HEK293 (cell line): ENCODE data around the gene SLC16A6.

Experiments used
- CTCF ChIA-PET: fragments of 350-600 bp; formaldehyde crosslinking; extraction: SDS; loops from one replicate; lab custom pipeline; 2021; ENCODE audit warnings: antibody characterized with exemption; lab: Yijun Ruan, JAX
- POLR2A ChIA-PET: fragments of 300-600 bp; formaldehyde crosslinking; extraction: SDS; loops from one replicate; lab custom pipeline; 2020; ENCODE audit warnings: antibody characterized with exemption, inconsistent platforms; lab: Yijun Ruan, JAX
- H3K27ac ChIP-seq: fragments of 200-500 bp; sonication (Bioruptor generic); 2 replicates; pipeline ENCODE4 v1.5.1; 2014; ENCODE audit warnings: low read depth, low read length, control low read depth, inconsistent platforms; ENCODE audit errors: extremely low read depth
- H3K36me3 ChIP-seq, 2 experiments: fragments of 200-500 bp in 1 of 2; sonication (Bioruptor generic) in 1 of 2; 1 replicate in 1 of 2; 2 replicates in 1 of 2; pipeline ENCODE4 v1.5.1; 2014 to 2017; ENCODE audit warnings: inconsistent platforms in 2 of 2, low read length in 2 of 2; ENCODE audit not compliant: control insufficient read depth in 2 of 2, insufficient read depth in 1 of 2
- H3K4me1 ChIP-seq: fragments of 200-500 bp; sonication (Bioruptor generic); 2 replicates; pipeline ENCODE4 v1.5.1; 2014; ENCODE audit warnings: mild to moderate bottlenecking, low read length, inconsistent platforms; ENCODE audit not compliant: control insufficient read depth, insufficient read depth
- H3K4me3 ChIP-seq: 2 replicates; pipeline ENCODE4 v1.5.1; 2011; ENCODE audit warnings: low read depth, mild to moderate bottlenecking, control low read depth, low read length, moderate library complexity
- H3K9me3 ChIP-seq: fragments of 200-500 bp; sonication (Bioruptor generic); 2 replicates; pipeline ENCODE4 v1.5.1; 2014; ENCODE audit warnings: low read depth, low read length, inconsistent platforms; ENCODE audit not compliant: control insufficient read depth, insufficient read depth
- IKZF3 ChIP-seq: fragments of 450-650 bp; IDR thresholded peaks from 2 replicates; pipeline ENCODE4 v1.5.0; 2018; ENCODE audit warnings: missing biosample characterization, mild to moderate bottlenecking, missing genetic modification characterization, moderate library complexity
- SP7 ChIP-seq: fragments of 450-650 bp; formaldehyde crosslinking; IDR thresholded peaks from 2 replicates; pipeline ENCODE4 v1.5.1; 2016; ENCODE audit warnings: missing biosample characterization, missing genetic modification characterization
- ZBTB20 ChIP-seq: fragments of 450-650 bp; formaldehyde crosslinking; IDR thresholded peaks from 2 replicates; pipeline ENCODE4 v1.5.1; 2016; ENCODE audit warnings: missing biosample characterization, missing genetic modification characterization
- ZFHX2 ChIP-seq: fragments of 450-650 bp; formaldehyde crosslinking; conservative IDR thresholded peaks from 2 replicates; pipeline ENCODE4 v1.5.1; 2016; ENCODE audit warnings: missing biosample characterization, missing genetic modification characterization
- ZNF121 ChIP-seq: fragments of 450-650 bp; formaldehyde crosslinking; IDR thresholded peaks from 2 replicates; pipeline ENCODE4 v1.5.1; 2016; ENCODE audit warnings: missing biosample characterization, missing genetic modification characterization
- ZNF132 ChIP-seq: fragments of 450-650 bp; formaldehyde crosslinking; IDR thresholded peaks from 2 replicates; pipeline ENCODE4 v1.5.1; 2017; ENCODE audit warnings: missing biosample characterization, missing genetic modification characterization, borderline replicate concordance
- ZNF211 ChIP-seq: fragments of 450-650 bp; formaldehyde crosslinking; IDR thresholded peaks from 2 replicates; pipeline ENCODE4 v1.5.1; 2016; ENCODE audit warnings: low read depth, missing biosample characterization, missing genetic modification characterization
- ZNF274 ChIP-seq, 2 experiments: fragments of 200-500 bp in 1 of 2; fragments of 450-650 bp in 1 of 2; sonication (Bioruptor generic) in 1 of 2; formaldehyde crosslinking in 1 of 2; IDR thresholded peaks; 2 replicates each; pipeline versions ENCODE4 v1.5.1 to v1.6.1; 2014 to 2016; ENCODE audit warnings: borderline replicate concordance in 1 of 2, inconsistent platforms in 1 of 2, low read length in 1 of 2, missing biosample characterization in 1 of 2, missing genetic modification characterization in 1 of 2
- ZNF544 ChIP-seq: fragments of 450-650 bp; formaldehyde crosslinking; IDR thresholded peaks from 2 replicates; pipeline ENCODE4 v1.5.0; 2017; ENCODE audit warnings: missing biosample characterization, missing genetic modification characterization
- ZNF555 ChIP-seq: fragments of 450-650 bp; formaldehyde crosslinking; conservative IDR thresholded peaks from 2 replicates; pipeline ENCODE4 v1.5.1; 2017; ENCODE audit warnings: missing biosample characterization, mild to moderate bottlenecking, missing genetic modification characterization, inconsistent platforms
- ZNF658 ChIP-seq: fragments of 450-650 bp; formaldehyde crosslinking; IDR thresholded peaks from 2 replicates; pipeline ENCODE4; 2016; ENCODE audit warnings: missing biosample characterization, missing genetic modification characterization
- ZNF830 ChIP-seq: fragments of 450-650 bp; IDR thresholded peaks from 2 replicates; pipeline ENCODE4 v1.5.0; 2018; ENCODE audit warnings: missing biosample characterization, missing genetic modification characterization, low read depth, mild to moderate bottlenecking, moderate library complexity
- TF ChIP-seq, protein P1 (sequence below): fragments of 450-650 bp; formaldehyde crosslinking; IDR thresholded peaks from 2 replicates; pipeline ENCODE4 v1.5.1; 2017; ENCODE audit warnings: missing biosample characterization, missing genetic modification characterization
- TF ChIP-seq, protein P2 (sequence below): fragments of 450-650 bp; formaldehyde crosslinking; IDR thresholded peaks from 2 replicates; pipeline ENCODE4 v1.5.1; 2016; ENCODE audit warnings: missing biosample characterization, missing genetic modification characterization, borderline replicate concordance
- TF ChIP-seq, protein P3 (sequence below): fragments of 450-650 bp; formaldehyde crosslinking; IDR thresholded peaks from 2 replicates; pipeline ENCODE4 v1.5.0; 2017; ENCODE audit warnings: missing biosample characterization, missing genetic modification characterization, borderline replicate concordance
- TF ChIP-seq, protein P4 (sequence below): fragments of 450-650 bp; formaldehyde crosslinking; IDR thresholded peaks from 2 replicates; pipeline ENCODE4 v1.5.1; 2016; ENCODE audit warnings: missing biosample characterization, missing genetic modification characterization
- TF ChIP-seq, protein P5 (sequence below): IDR thresholded peaks from 2 replicates; pipeline ENCODE4 v1.6.1; 2011; ENCODE audit warnings: mild to moderate bottlenecking, low read depth, low read length, borderline replicate concordance
- TF ChIP-seq, protein P6 (sequence below): fragments of 450-650 bp; formaldehyde crosslinking; IDR thresholded peaks from 2 replicates; pipeline ENCODE4 v1.5.1; 2016; ENCODE audit warnings: missing biosample characterization, missing genetic modification characterization

SLC16A6 gene

DNA sequence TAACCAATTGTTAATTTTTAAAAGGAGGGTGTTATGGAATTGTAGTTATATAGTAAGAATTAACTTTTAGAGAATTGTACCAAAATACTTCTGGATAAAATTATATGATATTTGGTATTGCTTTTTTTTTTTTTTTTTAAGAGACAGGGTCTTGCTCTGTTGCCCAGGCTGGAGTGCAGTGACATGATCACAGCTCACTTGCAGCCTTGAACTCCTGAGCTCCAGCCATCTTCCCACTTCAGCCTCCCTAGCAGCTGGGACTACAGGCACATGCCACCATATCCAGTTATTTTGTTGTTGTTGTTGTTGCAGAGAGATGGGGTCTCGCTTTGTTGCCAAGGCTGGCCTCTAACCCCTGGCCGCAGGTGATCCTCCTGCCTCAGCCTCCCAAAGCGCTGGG is 8.9 kb upstream of the SLC16A6 start:
- H3K4me1 ChIP-seq, result no peaks in the 10 kb centered on the region
- TF ChIP-seq, protein P1, sequence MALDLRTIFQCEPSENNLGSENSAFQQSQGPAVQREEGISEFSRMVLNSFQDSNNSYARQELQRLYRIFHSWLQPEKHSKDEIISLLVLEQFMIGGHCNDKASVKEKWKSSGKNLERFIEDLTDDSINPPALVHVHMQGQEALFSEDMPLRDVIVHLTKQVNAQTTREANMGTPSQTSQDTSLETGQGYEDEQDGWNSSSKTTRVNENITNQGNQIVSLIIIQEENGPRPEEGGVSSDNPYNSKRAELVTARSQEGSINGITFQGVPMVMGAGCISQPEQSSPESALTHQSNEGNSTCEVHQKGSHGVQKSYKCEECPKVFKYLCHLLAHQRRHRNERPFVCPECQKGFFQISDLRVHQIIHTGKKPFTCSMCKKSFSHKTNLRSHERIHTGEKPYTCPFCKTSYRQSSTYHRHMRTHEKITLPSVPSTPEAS (tag by site-specific recombination), result no peak
- peak; percentile 53; the same call in 1 of the 2 replicates for TF ChIP-seq ZNF121 (tag by site-specific recombination)
- POLR2A ChIA-PET, result no interaction called here
- no peaks in the 10 kb centered on the region for H3K36me3 ChIP-seq
- CTCF ChIA-PET, result interaction anchor here (1.2 kb wide), 1 partner anchor 99 kb away, joined by 3 read pairs; no protein-coding TSS in a partner anchor
- no peak overlapping the region for H3K27ac ChIP-seq
- H3K4me3 ChIP-seq, result no peak overlapping the region
- no peaks in the 10 kb centered on the region for H3K9me3 ChIP-seq

DNA sequence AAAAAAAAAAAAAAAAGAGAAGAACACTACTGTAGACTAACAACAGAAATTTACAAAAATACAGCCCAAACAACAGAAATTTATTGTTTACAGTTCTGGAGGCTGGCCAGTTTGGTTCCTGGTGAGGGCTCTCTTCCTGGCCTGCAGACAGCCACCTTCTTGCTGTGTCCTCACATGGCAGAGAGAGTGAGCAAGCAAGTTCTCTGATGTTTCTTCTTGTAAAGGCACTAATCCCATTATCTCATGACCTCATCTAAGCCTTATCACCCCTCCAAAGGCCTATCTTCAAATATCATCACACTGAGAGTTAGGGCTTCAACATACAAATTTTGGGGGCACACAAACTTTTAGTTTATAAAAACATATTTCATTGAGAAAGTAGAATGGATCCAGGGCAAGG is 7.7 kb upstream of the SLC16A6 start:
- POLR2A ChIA-PET, result no interaction called here
- no peak overlapping the region for H3K4me3 ChIP-seq
- no peaks in the 10 kb centered on the region for H3K36me3 ChIP-seq
- CTCF ChIA-PET, result no interaction called here
- TF ChIP-seq, protein P2, sequence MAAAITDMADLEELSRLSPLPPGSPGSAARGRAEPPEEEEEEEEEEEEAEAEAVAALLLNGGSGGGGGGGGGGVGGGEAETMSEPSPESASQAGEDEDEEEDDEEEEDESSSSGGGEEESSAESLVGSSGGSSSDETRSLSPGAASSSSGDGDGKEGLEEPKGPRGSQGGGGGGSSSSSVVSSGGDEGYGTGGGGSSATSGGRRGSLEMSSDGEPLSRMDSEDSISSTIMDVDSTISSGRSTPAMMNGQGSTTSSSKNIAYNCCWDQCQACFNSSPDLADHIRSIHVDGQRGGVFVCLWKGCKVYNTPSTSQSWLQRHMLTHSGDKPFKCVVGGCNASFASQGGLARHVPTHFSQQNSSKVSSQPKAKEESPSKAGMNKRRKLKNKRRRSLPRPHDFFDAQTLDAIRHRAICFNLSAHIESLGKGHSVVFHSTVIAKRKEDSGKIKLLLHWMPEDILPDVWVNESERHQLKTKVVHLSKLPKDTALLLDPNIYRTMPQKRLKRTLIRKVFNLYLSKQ, result no peak
- TF ChIP-seq, protein P3, sequence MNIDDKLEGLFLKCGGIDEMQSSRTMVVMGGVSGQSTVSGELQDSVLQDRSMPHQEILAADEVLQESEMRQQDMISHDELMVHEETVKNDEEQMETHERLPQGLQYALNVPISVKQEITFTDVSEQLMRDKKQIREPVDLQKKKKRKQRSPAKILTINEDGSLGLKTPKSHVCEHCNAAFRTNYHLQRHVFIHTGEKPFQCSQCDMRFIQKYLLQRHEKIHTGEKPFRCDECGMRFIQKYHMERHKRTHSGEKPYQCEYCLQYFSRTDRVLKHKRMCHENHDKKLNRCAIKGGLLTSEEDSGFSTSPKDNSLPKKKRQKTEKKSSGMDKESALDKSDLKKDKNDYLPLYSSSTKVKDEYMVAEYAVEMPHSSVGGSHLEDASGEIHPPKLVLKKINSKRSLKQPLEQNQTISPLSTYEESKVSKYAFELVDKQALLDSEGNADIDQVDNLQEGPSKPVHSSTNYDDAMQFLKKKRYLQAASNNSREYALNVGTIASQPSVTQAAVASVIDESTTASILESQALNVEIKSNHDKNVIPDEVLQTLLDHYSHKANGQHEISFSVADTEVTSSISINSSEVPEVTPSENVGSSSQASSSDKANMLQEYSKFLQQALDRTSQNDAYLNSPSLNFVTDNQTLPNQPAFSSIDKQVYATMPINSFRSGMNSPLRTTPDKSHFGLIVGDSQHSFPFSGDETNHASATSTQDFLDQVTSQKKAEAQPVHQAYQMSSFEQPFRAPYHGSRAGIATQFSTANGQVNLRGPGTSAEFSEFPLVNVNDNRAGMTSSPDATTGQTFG (tag by site-specific recombination), result no peak
- TF ChIP-seq ZNF830, result no peak
- TF ChIP-seq, protein P4, sequence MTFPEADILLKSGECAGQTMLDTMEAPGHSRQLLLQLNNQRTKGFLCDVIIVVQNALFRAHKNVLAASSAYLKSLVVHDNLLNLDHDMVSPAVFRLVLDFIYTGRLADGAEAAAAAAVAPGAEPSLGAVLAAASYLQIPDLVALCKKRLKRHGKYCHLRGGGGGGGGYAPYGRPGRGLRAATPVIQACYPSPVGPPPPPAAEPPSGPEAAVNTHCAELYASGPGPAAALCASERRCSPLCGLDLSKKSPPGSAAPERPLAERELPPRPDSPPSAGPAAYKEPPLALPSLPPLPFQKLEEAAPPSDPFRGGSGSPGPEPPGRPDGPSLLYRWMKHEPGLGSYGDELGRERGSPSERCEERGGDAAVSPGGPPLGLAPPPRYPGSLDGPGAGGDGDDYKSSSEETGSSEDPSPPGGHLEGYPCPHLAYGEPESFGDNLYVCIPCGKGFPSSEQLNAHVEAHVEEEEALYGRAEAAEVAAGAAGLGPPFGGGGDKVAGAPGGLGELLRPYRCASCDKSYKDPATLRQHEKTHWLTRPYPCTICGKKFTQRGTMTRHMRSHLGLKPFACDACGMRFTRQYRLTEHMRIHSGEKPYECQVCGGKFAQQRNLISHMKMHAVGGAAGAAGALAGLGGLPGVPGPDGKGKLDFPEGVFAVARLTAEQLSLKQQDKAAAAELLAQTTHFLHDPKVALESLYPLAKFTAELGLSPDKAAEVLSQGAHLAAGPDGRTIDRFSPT (tag by site-specific recombination), result no peak
- TF ChIP-seq, protein P5, sequence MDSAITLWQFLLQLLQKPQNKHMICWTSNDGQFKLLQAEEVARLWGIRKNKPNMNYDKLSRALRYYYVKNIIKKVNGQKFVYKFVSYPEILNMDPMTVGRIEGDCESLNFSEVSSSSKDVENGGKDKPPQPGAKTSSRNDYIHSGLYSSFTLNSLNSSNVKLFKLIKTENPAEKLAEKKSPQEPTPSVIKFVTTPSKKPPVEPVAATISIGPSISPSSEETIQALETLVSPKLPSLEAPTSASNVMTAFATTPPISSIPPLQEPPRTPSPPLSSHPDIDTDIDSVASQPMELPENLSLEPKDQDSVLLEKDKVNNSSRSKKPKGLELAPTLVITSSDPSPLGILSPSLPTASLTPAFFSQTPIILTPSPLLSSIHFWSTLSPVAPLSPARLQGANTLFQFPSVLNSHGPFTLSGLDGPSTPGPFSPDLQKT, result no peak
- TF ChIP-seq, all 188 proteins: peak for 0
- Histone ChIP-seq H3K9me3 (no peaks in the 10 kb centered on the region), H3K4me1 (no peaks in the 10 kb centered on the region), H3K27ac (no peak overlapping the region)

DNA sequence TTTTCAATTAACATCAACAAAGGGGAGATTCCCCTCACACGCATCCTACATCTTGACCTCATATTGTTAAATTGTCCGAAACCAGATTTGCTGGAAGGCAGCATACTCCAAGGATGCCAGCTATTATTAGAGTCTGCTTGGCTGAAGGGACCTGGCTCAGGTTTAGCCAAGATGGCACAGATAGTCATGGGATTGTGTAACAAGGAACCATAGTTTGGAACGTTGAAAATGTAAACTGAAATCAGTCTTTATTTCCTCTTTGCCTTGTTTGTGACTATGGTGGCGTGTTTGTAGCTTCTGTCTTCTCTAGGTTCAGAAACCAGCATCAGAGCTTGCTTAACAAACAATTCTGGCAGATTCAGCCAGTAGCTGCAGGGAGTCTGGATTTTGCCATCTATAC is 6.3 kb upstream of the SLC16A6 start:
- POLR2A ChIA-PET, result no interaction called here
- Histone ChIP-seq H3K36me3 (no peaks in the 10 kb centered on the region), H3K9me3 (no peaks in the 10 kb centered on the region), H3K27ac (no peak overlapping the region), H3K4me1 (no peaks in the 10 kb centered on the region), H3K4me3 (no peak overlapping the region)
- CTCF ChIA-PET, result interaction anchor here (1.4 to 1.5 kb wide), 2 partner anchors 34 to 102 kb away, joined by 4 to 12 read pairs; no protein-coding TSS in a partner anchor
- TF ChIP-seq ZBTB20 (tag by site-specific recombination) (no peak), ZNF658 (tag by site-specific recombination) (no peak), ZNF211 (tag by site-specific recombination) (no peak), ZNF555 (tag by site-specific recombination) (no peak), SP7 (tag by site-specific recombination) (no peak), ZNF132 (no peak), IKZF3 (tag by site-specific recombination) (no peak), ZNF544 (no peak), ZFHX2 (tag by site-specific recombination) (no peak), ZNF274 (IDR thresholded peaks at IDR 0.05; ENCODE audit: low read length) (no peak), ZNF274 (tag by site-specific recombination; IDR thresholded peaks at IDR 0.05; ENCODE audit: borderline replicate concordance) (no peak)
- TF ChIP-seq, protein P6, sequence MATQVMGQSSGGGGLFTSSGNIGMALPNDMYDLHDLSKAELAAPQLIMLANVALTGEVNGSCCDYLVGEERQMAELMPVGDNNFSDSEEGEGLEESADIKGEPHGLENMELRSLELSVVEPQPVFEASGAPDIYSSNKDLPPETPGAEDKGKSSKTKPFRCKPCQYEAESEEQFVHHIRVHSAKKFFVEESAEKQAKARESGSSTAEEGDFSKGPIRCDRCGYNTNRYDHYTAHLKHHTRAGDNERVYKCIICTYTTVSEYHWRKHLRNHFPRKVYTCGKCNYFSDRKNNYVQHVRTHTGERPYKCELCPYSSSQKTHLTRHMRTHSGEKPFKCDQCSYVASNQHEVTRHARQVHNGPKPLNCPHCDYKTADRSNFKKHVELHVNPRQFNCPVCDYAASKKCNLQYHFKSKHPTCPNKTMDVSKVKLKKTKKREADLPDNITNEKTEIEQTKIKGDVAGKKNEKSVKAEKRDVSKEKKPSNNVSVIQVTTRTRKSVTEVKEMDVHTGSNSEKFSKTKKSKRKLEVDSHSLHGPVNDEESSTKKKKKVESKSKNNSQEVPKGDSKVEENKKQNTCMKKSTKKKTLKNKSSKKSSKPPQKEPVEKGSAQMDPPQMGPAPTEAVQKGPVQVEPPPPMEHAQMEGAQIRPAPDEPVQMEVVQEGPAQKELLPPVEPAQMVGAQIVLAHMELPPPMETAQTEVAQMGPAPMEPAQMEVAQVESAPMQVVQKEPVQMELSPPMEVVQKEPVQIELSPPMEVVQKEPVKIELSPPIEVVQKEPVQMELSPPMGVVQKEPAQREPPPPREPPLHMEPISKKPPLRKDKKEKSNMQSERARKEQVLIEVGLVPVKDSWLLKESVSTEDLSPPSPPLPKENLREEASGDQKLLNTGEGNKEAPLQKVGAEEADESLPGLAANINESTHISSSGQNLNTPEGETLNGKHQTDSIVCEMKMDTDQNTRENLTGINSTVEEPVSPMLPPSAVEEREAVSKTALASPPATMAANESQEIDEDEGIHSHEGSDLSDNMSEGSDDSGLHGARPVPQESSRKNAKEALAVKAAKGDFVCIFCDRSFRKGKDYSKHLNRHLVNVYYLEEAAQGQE (tag by site-specific recombination), result no peak
